T-helper 22 cell (primary cell): ENCODE data around the gene FAM25G.
"Not testable (repeated sequence)": the region's sequence is repeated elsewhere in the genome, so short reads cannot be mapped to it uniquely, and the experiment has no call there.

ENCODE experiments used
- DNase-seq: peaks from one replicate; pipeline ENCODE4 v3.0.0-alpha.2; 2020; ENCODE audit warnings: low read depth

Gene FAM25G

DNA sequence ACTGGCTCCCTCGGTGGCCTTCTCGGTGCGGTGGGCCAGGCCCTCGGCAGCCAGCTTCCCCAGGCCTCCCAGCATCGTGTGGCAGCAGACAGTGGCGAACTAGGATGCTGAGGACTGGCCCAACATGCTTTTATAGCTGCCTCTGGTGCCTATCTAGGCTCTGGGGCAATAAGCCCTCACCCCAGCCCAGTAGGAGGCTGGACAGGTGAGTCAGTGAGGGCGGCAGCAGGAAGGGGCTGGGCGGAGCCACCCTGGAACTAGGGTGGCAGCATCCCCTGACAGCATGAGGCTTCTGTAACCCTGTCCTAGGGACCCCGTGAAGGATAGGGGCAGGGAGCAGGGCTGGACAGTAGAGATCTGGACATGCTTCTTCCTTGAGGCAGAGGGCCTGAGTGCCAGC, at the start of gene FAM25G:
TSS of gene FAM25G (minus strand) at position 101 of the 400 bp plus-strand sequence. CDS start at position 75, 26 bp downstream.
- DNase-seq: not testable (repeated sequence)

DNA sequence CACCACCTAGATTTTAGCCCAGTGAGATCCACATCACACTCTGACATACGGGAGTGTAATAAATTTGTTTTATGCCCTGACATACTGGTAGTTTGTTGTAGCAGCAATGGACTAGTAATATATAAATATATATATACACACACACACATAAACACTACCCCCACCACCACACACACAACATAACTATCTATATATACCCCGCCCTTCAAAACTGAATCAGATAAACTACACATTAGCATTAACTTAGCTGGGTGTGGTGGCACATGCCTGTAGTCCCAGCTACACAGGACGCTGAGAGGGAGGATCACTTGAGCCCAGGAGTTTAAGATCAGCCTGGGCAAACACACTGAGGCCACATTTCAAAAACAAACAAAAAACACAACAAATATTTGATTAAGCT, 44.9 kb upstream of the FAM25G start:
- DNase-seq: not testable (repeated sequence)

DNA sequence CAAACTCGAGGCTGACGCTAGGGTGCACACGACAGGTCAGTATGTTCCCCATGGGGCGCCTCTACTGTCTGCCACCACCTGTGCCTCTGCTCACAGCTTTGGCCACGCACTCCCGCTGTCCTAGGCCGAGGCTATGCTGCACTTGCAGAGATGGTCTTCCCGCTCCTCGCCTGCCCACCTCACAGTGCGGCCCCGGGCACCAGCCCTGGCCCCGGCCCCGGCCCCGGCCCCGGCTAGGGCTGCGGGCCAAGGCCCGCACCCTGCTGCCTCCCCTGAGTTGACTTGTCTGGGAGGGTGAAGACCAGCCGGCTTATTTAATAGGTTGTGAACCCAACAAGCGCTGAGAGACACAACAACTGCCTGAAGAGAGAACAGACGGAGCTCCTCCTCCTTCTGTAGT, 32.0 kb upstream of the FAM25G start, which contains the start of gene AGAP9:
TSS of gene AGAP9 (minus strand) at position 164 of the 400 bp plus-strand sequence. CDS start at position 52, 112 bp downstream.
- DNase-seq: not testable (repeated sequence)

DNA sequence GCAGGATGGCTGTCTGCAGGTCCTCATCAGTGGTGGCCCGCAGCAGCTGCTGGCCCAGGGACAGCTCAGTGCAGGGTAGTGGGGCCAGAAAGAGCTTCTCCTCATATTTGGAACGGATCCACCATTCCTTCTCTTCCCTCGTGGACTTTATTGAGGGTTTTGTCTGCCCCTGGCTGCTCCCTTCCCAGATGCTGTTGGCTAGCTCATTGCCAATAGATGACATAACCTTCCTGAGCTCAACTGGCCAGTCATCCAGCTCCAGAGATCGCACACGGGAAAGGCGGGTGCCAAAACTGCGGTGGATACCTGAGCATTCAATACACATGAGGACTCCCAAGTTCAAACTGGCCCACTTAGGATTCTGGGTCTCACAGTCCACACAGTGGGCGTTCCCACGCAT, 10.8 kb upstream of the FAM25G start:
- not testable (repeated sequence) for DNase-seq

DNA sequence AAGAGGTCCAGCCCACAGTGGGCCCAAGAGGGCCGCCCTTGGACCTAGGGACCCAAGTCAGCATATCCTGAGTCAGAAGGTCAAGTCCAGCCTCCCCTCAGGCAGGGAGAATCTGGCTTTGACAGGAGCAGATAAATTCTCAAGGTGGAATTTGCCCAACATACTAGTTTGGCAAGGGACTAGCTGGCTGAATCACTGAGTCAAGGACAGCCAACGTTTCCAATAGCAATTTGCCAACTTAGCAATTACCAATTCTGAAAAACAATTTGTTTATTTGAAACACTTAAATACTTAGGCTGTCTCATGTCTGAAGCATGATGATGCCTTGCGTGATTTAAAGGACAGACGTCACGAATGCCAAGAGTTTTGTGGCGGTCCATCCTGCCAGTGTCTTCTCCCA, 2.7 kb upstream of the FAM25G start:
- not testable (repeated sequence) for DNase-seq

DNA sequence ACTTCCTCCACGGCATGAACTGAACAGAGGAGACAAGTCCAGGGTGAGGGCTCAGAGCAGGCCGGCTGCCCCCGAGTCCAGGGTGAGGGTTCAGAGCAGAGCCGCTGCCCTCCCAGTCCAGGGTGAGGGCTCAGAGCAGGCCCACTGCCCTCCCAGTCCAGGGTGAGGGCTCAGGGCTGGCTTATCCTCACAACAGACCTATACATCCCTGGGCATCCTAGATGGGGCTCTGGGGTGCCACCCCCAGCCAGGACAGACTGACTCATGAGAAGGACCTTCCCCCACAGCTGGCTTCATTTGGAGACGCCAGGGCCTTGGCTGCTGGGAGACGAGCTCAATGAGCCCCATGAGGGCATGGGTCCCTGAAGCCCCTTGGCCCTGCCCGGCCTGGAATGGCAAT, 1.9 kb downstream of the FAM25G start:
- not testable (repeated sequence) for DNase-seq

DNA sequence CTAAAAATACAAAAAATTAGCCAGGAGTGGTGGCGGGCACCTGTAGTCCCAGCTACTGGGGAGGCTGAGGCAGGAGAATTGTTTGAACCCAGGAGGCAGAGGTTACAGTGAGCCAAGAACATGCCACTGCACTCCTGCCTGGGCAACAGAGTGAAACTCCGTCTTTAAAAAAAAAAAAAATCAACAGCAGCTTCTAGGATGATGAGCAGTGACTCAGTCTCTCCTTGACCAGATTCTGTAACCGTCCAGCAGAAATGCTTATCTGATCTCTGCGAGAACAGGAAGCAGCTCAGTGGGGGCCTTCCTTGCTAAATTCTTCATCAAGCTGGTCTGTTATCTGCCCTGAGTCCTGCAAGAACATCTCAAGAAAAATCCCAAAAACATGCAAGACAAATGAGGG, 5.6 kb downstream of the FAM25G start:
- not testable (repeated sequence) for DNase-seq

DNA sequence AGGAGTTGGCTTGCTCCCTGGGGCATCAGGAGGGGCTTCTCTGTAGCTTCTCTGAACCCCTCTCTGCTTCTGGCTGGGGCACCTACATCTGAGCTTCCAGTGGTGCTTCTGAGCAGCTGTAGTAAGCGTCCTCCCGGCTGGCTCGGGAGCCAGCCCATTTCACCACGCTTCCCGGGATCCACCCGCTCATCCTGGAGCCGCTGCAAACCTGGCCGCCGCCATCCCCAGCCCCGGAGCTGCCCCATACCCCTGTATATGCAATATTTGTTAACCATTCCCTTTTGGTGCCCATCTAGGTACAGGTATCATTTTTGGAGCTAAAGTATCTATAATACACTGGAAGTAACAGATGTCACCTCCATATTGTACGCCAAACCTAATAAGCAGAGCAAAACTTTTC, 6.7 kb downstream of the FAM25G start:
- DNase-seq: not testable (repeated sequence)

DNA sequence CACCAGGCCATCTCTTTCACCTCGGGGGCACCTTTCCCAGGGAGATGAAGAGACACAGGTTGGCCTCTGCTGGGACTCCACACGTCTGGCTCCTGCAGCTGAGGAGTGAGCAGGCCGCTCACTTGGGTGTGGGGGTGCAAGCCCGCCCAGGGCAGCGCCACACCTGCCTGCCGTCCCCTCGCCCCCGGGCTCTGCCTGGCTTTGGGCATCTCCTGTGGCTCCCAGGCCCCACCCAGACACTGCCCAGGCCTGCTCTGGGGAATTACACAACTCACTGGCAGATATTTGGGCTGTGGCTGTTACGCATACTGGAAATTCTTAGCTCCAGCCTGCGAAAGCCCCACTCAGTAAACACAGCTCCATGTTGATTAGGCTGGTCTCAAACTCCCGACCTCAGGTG, 7.6 kb downstream of the FAM25G start, which contains the start of gene ANXA8:
TSS of gene ANXA8 (minus strand) at position 193 of the 400 bp plus-strand sequence. CDS start at position 11, 182 bp downstream.
- not testable (repeated sequence) for DNase-seq

DNA sequence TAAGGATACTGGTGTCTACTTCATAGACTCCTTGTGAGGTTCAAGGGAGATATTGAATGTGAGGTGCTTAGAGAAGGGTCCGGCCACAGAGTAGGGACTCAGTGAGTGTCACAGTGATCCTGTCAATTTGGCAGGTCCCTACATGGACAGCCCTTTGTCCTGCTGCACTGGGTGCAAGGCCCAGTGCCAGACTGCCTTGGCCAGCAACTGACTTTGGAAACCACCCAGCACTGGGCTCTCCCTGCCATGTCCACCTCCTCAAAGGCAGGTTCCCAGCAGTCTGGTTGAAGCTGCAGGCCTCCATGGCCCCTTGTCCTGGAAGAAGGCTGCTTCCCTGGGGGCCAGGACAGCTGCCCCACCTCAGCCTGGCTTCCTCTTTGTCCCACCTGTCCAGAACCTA, 9.1 kb downstream of the FAM25G start:
- not testable (repeated sequence) for DNase-seq

DNA sequence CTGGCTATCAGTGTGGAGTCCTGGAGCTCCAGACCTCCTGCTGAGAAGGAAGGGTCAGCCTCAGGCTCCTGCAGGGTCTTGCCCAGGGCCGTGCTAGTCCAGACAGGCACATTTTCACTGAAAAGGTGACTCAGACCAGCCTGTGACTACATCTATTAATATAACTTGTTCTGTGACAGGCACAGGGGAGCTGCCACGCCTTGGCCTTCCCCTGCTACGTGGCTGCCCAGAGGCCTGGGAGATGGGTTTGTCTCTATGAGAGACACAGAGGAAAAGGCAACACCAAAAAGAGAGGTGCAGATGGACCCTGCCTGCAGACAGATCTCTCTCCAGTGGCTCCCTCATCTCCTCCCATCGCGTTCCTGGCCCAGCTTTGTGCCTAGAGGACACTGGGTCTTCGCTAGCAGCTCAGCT, 9.7 kb downstream of the FAM25G start:
- not testable (repeated sequence) for DNase-seq

DNA sequence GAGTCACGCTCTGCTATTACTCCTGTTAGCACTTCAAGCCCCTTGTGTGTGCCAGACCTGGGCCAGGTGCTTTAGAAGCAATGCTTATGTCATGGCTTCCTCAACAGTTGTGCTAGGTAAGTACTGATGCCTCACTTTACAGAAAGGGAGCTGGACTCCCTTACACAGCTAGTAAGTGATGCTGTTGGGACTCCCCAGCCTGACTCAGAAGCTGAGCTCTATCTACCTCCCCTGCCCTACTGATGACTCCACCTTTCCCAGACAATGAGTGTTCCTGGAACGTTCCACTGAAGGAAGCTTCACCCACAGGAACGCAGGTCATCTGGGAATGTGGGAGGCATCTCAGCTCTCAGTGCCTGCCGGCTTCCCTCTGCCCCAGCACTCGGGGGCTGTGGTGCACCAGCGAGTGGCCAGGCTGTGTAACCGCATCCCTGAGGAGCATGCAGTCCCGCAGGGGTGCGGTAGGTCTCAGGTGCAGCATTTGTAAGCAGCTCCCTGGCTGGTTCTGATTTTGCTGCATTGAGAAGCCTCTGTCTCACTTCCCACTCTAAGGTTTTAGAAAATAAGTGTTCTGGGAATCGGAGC, 10.2 kb downstream of the FAM25G start:
- DNase-seq: not testable (repeated sequence)

DNA sequence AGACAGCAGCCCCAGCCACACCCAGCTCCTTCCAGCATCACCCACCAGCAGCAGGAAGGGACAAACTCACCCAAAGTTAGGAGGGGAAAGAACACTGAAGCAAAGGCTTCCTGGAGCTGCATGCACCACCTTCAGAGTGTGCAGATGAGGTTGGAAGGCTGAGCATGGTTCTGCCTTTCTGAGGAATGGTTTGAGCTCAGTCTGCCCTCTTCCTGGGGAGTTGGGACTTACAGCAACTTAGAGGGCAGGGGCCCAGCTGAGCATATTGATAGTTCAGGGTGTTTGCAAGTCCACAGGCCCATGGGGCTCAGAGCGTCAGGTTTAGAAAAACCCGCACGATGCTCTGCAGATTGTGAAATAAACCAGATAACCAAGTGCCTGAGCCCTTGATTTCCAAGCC, 11.4 kb downstream of the FAM25G start:
- not testable (repeated sequence) for DNase-seq

DNA sequence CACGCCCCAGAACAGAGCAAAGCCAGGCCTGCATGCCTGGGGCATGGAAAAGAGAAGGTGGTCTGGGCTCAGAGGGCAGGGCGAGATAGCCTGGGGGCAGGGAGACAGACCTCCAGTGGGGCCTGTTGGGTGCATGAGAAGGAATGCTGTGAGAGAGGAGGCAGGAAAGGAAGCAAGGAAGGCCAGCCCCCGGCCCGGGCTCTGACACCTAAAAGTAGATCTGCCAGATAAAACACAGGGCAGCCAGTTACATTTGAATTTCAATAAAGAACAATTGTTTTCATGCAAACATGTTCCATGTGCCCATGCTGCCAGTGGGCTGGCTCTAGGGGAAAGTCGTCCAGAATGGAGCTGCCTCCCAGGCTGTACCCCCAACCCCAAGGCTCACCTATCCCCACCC, 13.4 kb downstream of the FAM25G start:
- not testable (repeated sequence) for DNase-seq

DNA sequence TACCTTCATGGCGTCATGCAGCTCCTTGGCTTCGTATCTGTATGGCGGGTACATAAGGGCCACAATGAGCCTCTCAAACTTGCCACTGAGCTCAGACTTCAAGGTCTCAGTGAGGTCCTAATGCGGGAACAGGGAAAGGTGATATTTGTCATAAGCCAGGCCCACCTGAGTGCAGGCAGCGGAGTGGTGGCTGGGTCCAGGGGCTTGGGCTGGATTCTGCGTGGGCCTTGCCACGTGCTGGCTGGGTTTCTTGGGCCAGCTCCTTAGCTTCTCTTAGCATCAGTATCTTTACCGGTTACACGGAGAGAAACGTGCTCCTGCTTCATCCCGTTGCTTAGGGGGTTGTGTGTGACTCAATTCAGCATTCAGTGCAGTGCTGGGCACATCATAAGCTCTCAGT, 14.4 kb downstream of the FAM25G start:
- DNase-seq: not testable (repeated sequence)

DNA sequence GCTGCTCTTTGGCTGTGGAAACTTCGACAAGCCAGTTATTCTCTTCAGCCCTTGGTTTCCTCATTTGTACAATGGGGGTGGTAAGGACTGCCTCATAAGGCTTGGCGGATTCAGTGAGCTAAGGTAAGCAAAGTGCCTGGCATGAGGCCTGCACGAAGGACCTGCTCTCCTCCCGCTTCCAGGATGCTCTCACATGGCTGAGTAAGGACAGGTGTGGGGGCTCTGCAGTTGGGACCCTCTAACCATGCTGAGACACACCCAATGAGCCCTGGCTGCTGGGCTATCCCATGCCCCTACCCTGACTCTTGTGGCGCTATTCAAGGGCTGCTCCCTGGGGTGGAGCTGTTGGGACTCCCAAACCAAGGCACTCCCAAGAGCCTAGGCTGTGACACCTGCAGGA, 16.4 kb downstream of the FAM25G start:
- DNase-seq: not testable (repeated sequence)

DNA sequence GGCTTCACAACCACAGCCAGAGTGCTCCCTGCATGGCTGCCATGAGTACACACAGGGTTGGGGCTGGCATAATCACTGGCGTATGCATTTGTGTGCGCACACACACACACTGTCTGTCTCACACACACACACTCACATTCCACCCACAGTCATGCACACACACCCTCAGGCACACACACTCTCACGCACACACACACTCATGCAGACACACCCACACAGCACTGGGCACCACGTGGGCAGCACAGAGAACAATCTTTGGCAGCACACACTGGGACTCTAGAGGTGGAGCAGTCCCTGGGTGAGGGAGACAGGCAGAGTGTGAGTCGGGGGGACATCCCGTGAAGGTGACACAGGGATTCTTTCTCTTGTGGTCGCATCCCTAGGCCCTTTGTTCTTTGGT, 18.0 kb downstream of the FAM25G start:
- DNase-seq: not testable (repeated sequence)

DNA sequence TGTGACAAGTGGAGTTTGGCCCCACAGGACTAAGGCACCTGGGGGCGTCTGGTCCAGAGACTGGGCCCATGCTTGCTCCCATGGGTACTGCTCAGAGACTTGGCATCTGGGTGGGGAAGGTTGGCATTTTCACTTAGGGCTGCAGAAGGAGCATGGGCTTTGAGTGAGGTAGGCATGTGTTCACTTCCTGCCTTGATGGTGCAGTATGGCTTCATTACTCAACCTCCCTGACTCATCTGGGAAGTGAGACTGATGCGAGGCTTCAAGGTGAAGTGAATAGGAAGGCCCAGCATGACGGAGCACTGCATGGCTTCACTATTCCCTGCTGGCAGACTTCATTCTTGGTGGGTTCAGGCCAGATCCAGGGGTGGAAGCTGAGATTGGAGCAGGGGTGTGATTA, 18.9 kb downstream of the FAM25G start:
- not testable (repeated sequence) for DNase-seq

DNA sequence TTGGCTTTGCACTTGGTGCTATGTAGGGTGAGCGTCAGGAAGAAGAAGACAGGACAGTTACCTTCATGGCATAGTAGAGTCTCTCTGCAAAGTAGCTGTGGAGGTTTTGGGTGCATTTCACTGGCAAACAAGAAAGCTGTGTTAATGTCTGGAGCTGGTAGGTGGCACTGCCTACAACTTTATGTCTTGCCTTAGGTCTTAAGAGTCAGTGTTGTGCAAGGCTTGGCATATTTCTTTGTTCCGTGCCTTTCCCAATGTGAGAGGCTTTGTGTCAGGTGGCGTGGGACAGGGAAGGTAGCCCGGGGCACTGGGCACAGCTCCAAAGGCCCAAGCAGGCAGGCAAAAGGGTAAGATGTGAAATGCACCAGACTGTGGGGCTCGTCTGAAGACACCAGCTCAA, 19.4 kb downstream of the FAM25G start:
- not testable (repeated sequence) for DNase-seq

DNA sequence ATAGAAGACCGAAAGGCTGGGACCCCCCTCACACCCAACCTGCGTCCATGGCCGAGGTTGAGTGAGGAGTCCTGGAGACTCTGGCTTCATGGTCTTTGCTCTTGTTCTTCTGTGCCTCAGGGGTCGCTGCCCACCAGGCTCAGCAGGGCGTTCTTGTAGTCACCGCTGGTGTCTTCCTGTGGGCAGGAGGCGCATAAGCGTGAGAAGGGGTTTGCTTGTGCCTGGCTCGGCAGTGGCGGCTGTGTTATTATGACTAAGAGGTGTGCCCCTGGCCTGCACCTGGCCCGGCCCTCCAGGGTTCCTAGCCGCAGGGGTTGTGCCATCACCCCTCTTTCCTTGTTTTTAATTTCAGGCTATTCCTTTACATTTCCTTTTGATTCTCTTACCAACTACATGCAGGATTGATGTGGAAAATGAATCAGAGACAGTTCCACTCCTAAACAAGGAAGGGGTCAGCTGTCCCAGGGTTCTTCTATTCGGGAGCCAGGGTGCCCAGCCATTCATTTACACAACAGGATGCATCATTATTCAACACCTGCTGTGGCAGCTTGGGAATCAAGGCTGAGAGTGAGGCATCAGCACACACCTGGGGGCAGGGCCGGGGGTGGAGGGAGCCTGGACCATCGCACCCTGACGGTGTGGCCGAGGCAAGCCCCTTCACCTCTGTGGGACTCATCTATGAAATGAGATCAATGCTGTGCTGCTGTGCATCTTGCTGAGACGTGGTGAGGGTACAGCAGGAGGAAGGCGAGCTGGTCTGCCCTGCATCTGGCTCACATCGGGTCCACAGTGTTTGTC, 22.6 kb downstream of the FAM25G start:
- DNase-seq: not testable (repeated sequence)

DNA sequence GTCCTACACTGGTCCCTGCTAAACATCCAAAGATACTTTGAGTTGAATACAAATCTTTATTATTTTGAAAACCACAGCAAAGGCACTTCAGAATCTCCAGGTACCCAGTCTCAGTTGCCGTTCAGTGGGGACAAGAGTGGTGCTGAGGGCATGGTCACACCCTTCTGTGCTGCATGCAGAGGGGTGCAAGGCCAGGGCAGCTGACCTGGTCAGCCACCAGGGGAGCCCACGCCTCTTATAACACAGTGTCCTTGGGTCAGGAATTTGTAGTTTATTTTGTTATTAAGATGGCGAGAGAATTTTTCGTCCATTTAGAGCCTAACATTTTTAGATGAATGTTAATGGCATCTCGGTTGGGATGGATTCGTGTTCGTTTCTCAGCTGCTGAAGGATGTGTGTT, 23.5 kb downstream of the FAM25G start:
- not testable (repeated sequence) for DNase-seq

DNA sequence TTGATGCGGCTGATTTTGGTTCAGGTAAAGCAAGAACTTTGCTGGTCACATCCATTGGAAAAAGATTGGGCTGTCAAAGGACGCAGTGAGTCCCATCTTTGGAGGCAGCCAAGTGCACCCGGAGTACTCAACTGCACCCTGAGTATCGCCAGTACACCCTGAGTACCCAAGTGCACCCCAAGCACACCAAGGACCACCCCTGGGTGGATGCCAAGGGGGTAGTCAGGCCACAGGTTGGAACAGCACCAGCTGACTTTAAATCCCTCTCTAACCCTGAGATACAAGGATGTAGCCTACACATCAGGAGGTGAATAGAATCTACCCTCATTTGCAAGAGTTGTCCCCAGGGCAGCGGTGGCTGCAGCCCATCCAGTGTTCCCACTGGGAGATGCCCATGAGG, 24.0 kb downstream of the FAM25G start:
- DNase-seq: not testable (repeated sequence)
